Measurements from ENCODE around the gene VARS1.

Gene VARS1

DNA sequence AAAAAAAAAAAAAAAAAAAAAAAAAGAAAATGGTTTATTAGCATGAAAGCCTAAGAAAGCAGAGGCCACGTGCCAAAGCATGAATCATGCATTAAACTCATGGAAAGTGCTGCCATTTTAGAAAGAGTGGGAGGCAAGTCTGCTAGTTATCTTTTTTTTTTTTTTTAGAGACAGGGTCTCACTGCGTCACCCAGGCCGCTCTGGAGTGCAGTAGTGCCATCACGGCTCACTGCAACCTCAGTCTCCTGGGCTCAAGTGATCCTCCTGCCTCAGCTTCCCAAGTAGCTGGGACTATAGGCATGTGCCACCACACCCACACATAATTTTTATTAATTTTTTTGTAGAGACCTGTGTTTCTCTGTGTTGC lies 23.6 kb downstream of the VARS1 start:
- H3K4me3 ChIP-seq (ENCODE audit: low read length): no peak overlapping the region
- H3K4me1 ChIP-seq (ENCODE audit: control insufficient read depth, insufficient read depth, low read length): peaks cover under 1% of the 10 kb centered on the region; the same call in 1 of the 2 replicates
- H3K27me3 ChIP-seq (ENCODE audit: control insufficient read depth, insufficient read depth, low read length): no peaks in the 10 kb centered on the region
- no peaks in the 10 kb centered on the region for H3K36me3 ChIP-seq (ENCODE audit: control insufficient read depth, insufficient read depth, low read length)
- H3K27ac ChIP-seq (ENCODE audit: low read length): no peak overlapping the region
- DNase-seq (ENCODE audit: low read depth, low spot score): no peak
- WGBS (ENCODE audit: insufficient coverage, insufficient read length): no CpG with 5 or more reads among the region's 4 CpGs
- H3K9me3 ChIP-seq (ENCODE audit: control insufficient read depth, insufficient read depth, low read length): no peaks in the 10 kb centered on the region

DNA sequence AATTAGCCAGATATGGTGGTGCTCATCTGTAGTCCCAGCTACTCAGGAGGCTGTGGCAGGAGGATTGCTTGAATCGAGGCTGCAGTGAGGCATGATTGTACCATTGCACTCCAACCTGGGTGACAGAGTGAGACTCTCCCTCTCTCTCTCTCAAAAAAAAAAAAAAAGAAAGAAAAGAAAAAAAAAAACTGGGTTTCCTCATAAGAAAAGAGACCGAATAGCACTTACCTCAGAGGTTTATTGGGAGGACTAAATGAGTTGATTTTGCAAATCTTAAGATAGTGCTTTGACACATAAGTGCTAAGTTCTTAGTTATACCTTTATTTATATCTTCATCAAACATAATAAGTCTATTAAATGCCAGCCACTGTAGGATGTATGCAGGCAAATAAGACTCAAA lies 24.7 kb downstream of the VARS1 start:
- WGBS (ENCODE audit: insufficient coverage, insufficient read length): no CpG with 5 or more reads among the region's 2 CpGs
- H3K4me3 ChIP-seq (ENCODE audit: low read length): no peak overlapping the region
- H3K4me1 ChIP-seq (ENCODE audit: control insufficient read depth, insufficient read depth, low read length): no peaks in the 10 kb centered on the region
- DNase-seq (ENCODE audit: low read depth, low spot score): no peak
- no peak overlapping the region for H3K27ac ChIP-seq (ENCODE audit: low read length)
- no peaks in the 10 kb centered on the region for H3K27me3 ChIP-seq (ENCODE audit: control insufficient read depth, insufficient read depth, low read length)
- no peaks in the 10 kb centered on the region for H3K9me3 ChIP-seq (ENCODE audit: control insufficient read depth, insufficient read depth, low read length)
- no peaks in the 10 kb centered on the region for H3K36me3 ChIP-seq (ENCODE audit: control insufficient read depth, insufficient read depth, low read length)

DNA sequence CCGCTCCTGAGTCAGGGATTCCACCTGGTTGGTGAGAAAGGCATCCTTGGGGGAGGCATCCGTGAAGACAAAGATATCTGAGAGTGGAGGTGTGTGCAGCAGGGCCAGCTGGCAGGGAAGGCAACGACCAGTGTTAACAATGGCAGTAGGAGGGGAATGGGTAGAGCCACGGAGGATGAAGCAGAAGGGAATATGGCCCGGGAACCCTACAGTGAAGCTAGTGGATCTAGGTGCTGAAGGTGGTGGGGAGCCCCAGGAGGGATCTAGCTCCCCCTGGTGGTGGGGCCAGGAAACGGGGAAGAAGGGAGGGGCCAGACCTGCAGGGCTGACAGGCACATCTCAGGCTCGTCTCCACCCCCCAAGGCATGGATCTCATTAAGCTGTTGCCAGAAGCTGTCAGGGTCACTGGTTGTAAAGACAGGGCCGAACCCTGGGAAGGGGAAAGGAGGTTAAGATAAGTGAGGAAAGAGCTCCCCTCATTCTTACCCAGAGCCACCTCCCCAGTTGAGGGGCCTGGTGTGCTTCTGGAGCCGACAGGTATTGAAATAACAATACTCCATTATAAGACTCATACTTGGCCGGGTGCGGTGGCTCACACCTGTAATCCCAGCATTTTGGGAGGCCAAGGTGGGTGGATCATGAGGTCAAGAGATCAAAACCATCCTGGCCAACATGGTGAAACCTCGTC lies 25.7 kb downstream of the VARS1 start:
- H3K4me1 ChIP-seq (ENCODE audit: control insufficient read depth, insufficient read depth, low read length): no peaks in the 10 kb centered on the region
- H3K27me3 ChIP-seq (ENCODE audit: control insufficient read depth, insufficient read depth, low read length): no peaks in the 10 kb centered on the region
- H3K4me3 ChIP-seq (ENCODE audit: low read length): no peak overlapping the region
- WGBS (ENCODE audit: insufficient coverage, insufficient read length): no CpG with 5 or more reads among the region's 12 CpGs
- no peak overlapping the region for H3K27ac ChIP-seq (ENCODE audit: low read length)
- DNase-seq (ENCODE audit: low read depth, low spot score): peak; percentile 55
- no peaks in the 10 kb centered on the region for H3K36me3 ChIP-seq (ENCODE audit: control insufficient read depth, insufficient read depth, low read length)
- no peaks in the 10 kb centered on the region for H3K9me3 ChIP-seq (ENCODE audit: control insufficient read depth, insufficient read depth, low read length)

DNA sequence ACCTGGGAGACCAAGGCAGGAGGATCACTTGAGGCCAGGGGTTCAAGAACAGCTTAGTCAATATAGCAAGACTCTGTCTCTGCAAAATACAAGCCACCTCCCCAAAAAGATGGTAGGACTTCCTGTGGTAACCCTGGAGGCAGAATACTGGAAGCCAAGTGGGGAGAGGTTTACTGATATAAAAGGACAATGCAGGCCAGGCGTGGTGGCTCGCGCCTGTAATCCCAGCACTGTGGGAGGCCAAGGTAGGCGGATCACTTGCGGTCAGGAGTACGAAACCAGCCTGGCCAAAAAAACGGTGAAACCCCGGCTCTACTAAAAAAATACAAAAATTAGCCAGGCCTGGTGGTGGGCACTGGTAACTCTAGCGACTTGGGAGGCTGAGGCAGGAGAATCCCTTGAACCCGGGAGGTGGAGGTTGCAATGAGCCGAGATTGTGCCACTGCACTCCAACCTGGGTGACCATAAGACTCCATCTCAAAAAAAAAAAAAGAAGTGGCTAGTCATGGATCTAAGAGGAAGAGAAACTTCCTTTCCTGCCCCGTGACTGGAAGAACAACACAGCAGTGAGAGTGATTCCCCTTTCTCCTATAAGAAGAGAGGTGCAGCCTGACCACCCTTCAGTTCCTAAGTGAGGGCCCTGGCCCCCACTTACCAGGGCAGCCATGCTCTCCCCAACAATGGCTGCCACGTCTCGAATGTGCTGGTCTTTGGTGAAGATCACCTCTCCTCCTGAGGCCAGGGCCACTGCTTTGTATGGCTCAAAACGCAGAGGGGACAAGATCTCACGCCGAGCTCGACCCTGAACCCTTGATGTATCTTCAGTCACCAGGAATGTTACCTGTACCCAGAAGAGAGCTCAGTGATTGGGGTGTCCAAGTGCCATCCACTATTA lies 26.9 kb downstream of the VARS1 start:
- H3K27me3 ChIP-seq (ENCODE audit: control insufficient read depth, insufficient read depth, low read length): no peaks in the 10 kb centered on the region
- no peaks in the 10 kb centered on the region for H3K9me3 ChIP-seq (ENCODE audit: control insufficient read depth, insufficient read depth, low read length)
- no peak for DNase-seq (ENCODE audit: low read depth, low spot score)
- H3K4me3 ChIP-seq (ENCODE audit: low read length): no peak overlapping the region
- H3K27ac ChIP-seq (ENCODE audit: low read length): no peak overlapping the region
- no peaks in the 10 kb centered on the region for H3K36me3 ChIP-seq (ENCODE audit: control insufficient read depth, insufficient read depth, low read length)
- WGBS (ENCODE audit: insufficient coverage, insufficient read length): no CpG with 5 or more reads among the region's 18 CpGs
- no peaks in the 10 kb centered on the region for H3K4me1 ChIP-seq (ENCODE audit: control insufficient read depth, insufficient read depth, low read length)

DNA sequence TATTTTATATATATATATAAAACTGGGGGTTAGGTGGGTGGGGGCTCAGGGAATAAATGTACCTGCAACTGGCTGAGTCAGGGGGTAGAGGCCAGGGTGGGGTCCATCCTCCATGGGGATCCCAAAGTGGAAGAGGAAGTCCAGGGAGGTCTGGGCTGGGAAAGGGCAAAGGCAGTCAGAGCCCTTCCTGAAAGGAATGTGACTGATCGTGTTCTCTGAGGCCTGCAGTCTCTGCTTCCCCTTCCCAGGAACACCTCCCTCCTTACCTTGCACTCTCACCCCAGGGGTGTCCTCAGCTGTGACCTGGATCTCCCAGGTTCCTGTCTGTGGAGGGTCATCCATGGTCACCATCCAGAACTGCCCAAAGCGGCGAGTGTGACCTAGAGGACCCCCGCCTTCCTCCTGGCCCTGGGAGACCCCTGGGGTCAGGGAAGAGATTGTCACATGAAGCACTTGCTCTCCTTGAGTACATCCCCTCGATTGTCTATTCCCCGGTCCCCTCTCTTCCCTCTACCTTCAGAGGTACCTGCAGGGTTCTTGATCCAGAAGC lies 28.4 kb downstream of the VARS1 start:
- no CpG with 5 or more reads among the region's 6 CpGs for WGBS (ENCODE audit: insufficient coverage, insufficient read length)
- no peaks in the 10 kb centered on the region for H3K27me3 ChIP-seq (ENCODE audit: control insufficient read depth, insufficient read depth, low read length)
- H3K4me1 ChIP-seq (ENCODE audit: control insufficient read depth, insufficient read depth, low read length): peaks cover 3% of the 10 kb centered on the region; the same call in 1 of the 2 replicates
- no peaks in the 10 kb centered on the region for H3K36me3 ChIP-seq (ENCODE audit: control insufficient read depth, insufficient read depth, low read length)
- DNase-seq (ENCODE audit: low read depth, low spot score): no peak
- no peak overlapping the region for H3K4me3 ChIP-seq (ENCODE audit: low read length)
- H3K27ac ChIP-seq (ENCODE audit: low read length): no peak overlapping the region
- no peaks in the 10 kb centered on the region for H3K9me3 ChIP-seq (ENCODE audit: control insufficient read depth, insufficient read depth, low read length)

DNA sequence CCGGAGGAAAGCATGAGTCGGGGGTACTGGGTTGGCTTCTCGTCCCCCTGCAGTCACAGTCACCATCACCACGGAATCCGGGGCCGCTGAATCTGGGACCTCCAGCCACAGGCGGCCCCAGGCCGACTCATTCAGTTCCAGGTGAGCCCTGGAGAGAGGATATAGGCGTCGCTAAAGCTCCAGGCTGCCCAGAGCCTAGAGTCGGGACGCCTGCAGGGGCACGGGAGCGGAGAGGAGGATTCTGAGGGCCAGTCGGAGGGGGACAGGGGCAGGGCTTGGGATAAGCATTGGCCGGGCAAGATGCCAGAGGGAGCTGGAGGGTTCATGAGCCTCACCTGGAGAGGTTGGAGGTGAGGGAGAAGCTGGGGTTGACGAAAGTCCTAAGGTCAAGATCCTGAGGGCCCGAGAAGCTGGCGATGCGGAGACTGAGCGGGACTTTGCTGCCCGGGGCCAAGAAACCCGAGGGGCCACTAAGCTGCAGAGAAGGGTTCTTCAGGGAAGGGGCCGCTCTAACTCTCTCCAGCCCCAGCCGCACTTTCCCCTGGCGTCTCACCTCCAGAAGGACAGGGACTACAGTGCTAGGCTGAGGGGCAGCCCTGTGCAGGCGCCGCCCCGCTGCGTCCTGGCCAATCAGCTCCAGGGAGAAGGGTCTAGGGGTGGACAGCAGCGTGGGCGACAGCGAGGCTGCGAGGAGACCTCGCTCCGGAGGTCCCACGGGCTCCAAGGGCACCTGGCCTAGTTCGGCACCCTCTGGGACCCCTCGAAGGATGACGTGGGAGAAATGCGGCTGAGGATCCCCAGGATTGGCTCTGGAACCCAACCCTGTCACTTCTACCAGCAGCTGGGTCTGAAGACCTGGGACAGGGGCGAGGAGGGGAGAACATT lies 29.4 kb downstream of the VARS1 start:
- Histone ChIP-seq H3K9me3 (ENCODE audit: control insufficient read depth, insufficient read depth, low read length) (no peaks in the 10 kb centered on the region), H3K4me1 (ENCODE audit: control insufficient read depth, insufficient read depth, low read length) (peaks cover 3% of the 10 kb centered on the region; the same call in 1 of the 2 replicates), H3K4me3 (ENCODE audit: low read length) (peak overlapping the region; percentile 5; the same call in 1 of the 2 replicates), H3K27me3 (ENCODE audit: control insufficient read depth, insufficient read depth, low read length) (no peaks in the 10 kb centered on the region), H3K36me3 (ENCODE audit: control insufficient read depth, insufficient read depth, low read length) (no peaks in the 10 kb centered on the region), H3K27ac (ENCODE audit: low read length) (no peak overlapping the region)
- no CpG with 5 or more reads among the region's 42 CpGs for WGBS (ENCODE audit: insufficient coverage, insufficient read length)
- DNase-seq (ENCODE audit: low read depth, low spot score): no peak

DNA sequence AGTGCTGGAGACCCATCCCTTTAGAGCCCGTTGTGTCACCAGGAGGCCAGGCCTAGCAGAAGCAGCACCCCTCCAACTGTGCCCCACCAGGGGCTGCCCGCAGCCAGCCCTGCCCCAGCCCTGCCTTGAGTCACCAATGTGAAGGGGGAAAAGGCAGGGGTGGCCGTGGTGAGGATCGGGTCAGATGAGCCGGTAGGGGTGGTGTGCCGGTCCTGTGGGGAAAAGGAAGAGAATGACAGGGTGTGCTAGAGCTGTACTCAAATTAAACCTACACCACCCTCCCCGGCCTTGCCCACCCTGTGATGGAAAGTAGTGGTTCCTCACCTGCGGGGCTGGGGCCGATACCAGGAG lies 30.0 kb downstream of the VARS1 start:
- no CpG with 5 or more reads among the region's 9 CpGs for WGBS (ENCODE audit: insufficient coverage, insufficient read length)
- Histone ChIP-seq H3K9me3 (ENCODE audit: control insufficient read depth, insufficient read depth, low read length) (no peaks in the 10 kb centered on the region), H3K4me1 (ENCODE audit: control insufficient read depth, insufficient read depth, low read length) (peaks cover 3% of the 10 kb centered on the region; the same call in 1 of the 2 replicates), H3K36me3 (ENCODE audit: control insufficient read depth, insufficient read depth, low read length) (no peaks in the 10 kb centered on the region), H3K27ac (ENCODE audit: low read length) (no peak overlapping the region), H3K4me3 (ENCODE audit: low read length) (no peak overlapping the region), H3K27me3 (ENCODE audit: control insufficient read depth, insufficient read depth, low read length) (no peaks in the 10 kb centered on the region)
- no peak for DNase-seq (ENCODE audit: low read depth, low spot score)

DNA sequence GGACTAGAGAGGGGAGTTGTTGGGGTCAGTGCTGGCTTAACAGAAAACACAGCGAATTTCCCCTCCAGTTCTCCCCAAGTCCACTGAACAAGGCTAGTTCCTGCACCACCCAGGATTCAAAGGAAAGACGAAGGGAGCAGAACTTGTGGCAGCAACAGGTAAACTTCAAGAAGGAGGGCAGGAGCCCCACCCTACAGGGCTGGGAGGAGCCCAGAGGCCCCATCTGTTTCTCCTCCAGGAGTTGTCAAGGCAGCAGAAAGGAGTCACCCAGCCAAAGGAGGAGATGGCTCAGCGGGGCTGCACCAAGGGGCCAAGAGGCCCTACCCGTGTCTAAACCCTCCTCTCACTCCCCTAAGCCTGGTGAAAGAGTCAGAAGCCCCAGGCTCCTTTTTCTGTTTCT lies 31.4 kb downstream of the VARS1 start:
- Histone ChIP-seq H3K9me3 (ENCODE audit: control insufficient read depth, insufficient read depth, low read length) (no peaks in the 10 kb centered on the region), H3K36me3 (ENCODE audit: control insufficient read depth, insufficient read depth, low read length) (no peaks in the 10 kb centered on the region), H3K27ac (ENCODE audit: low read length) (no peak overlapping the region), H3K27me3 (ENCODE audit: control insufficient read depth, insufficient read depth, low read length) (no peaks in the 10 kb centered on the region), H3K4me3 (ENCODE audit: low read length) (no peak overlapping the region), H3K4me1 (ENCODE audit: control insufficient read depth, insufficient read depth, low read length) (peaks cover 3% of the 10 kb centered on the region; the same call in 1 of the 2 replicates)
- no CpG with 5 or more reads among the region's 4 CpGs for WGBS (ENCODE audit: insufficient coverage, insufficient read length)
- no peak for DNase-seq (ENCODE audit: low read depth, low spot score)

DNA sequence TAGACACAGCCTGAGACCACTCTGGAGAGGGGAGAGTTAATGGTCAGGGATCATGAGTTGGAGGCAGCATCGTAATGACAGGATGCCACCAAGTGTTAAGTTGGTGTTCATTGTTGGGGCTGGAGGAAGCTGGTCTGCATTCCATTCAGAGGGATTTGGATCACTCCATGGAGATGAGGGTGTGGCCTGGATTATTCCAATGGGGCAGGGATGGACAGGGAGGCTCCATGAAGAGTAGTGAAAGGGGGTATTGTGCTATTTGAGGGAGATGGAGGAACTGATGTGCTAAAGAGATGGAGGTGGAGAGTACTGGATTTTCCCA lies 32.0 kb downstream of the VARS1 start:
- Histone ChIP-seq H3K36me3 (ENCODE audit: control insufficient read depth, insufficient read depth, low read length) (no peaks in the 10 kb centered on the region; the same call in 1 of the 2 replicates), H3K4me1 (ENCODE audit: control insufficient read depth, insufficient read depth, low read length) (peaks cover 3% of the 10 kb centered on the region; the same call in 1 of the 2 replicates), H3K4me3 (ENCODE audit: low read length) (no peak overlapping the region), H3K9me3 (ENCODE audit: control insufficient read depth, insufficient read depth, low read length) (no peaks in the 10 kb centered on the region), H3K27ac (ENCODE audit: low read length) (no peak overlapping the region), H3K27me3 (ENCODE audit: control insufficient read depth, insufficient read depth, low read length) (no peaks in the 10 kb centered on the region)
- WGBS (ENCODE audit: insufficient coverage, insufficient read length): no CpG with 5 or more reads among the region's 1 CpG
- DNase-seq (ENCODE audit: low read depth, low spot score): no peak

Data from iPS DF 6.9 (cell line).